HG03025 (cell line): ENCODE results near the gene CYP27A1.
"Not testable (repeated sequence)": the region's sequence is repeated elsewhere in the genome, so short reads cannot be mapped to it uniquely, and the experiment has no call there.

Source experiments
- ATAC-seq: cut with Tn5 transposase; IDR thresholded peaks from one replicate; pipeline ENCODE4 v1.9.1; 2021; ENCODE audit warnings: mild to moderate bottlenecking, moderate library complexity; ENCODE audit not compliant: unreplicated experiment, low FRiP score

CYP27A1 gene

GRCh38 chr2:218829868-218830451 lies 48.0 kb downstream of the CYP27A1 start:
- no peak for ATAC-seq

- no peak for ATAC-seq
Observed at GRCh38 chr2:218830526-218831306, 48.8 kb downstream of the CYP27A1 start.

- ATAC-seq, result no peak
Observed at GRCh38 chr2:218831378-218831990, 49.5 kb downstream of the CYP27A1 start, which contains the start of gene PRKAG3. TSS of gene PRKAG3 (minus strand) at chr2:218831803.

- ATAC-seq, result no peak
Observed at GRCh38 chr2:218832081-218832480, 50.1 kb downstream of the CYP27A1 start.

GRCh38 chr2:218832520-218832919 lies 50.6 kb downstream of the CYP27A1 start:
- no peak for ATAC-seq

GRCh38 chr2:218833023-218833609 lies 51.2 kb downstream of the CYP27A1 start:
- ATAC-seq, result no peak

- ATAC-seq, result no peak
Observed at GRCh38 chr2:218834685-218835084, 52.7 kb downstream of the CYP27A1 start.

GRCh38 chr2:218837495-218837894 lies 55.5 kb downstream of the CYP27A1 start:
- no peak for ATAC-seq

- ATAC-seq, result no peak
Observed at GRCh38 chr2:218839430-218839829, 57.5 kb downstream of the CYP27A1 start.

- ATAC-seq, result no peak
Observed at GRCh38 chr2:218839888-218840287, 57.9 kb downstream of the CYP27A1 start.

- not testable (repeated sequence) for ATAC-seq
Observed at GRCh38 chr2:218844334-218844733, 62.4 kb downstream of the CYP27A1 start.

GRCh38 chr2:218846963-218847362 lies 65.0 kb downstream of the CYP27A1 start:
- not testable (repeated sequence) for ATAC-seq

- ATAC-seq, result no peak
Observed at GRCh38 chr2:218849721-218850120, 67.8 kb downstream of the CYP27A1 start.

- ATAC-seq, result no peak
Observed at GRCh38 chr2:218850796-218851195, 68.8 kb downstream of the CYP27A1 start.

- no peak for ATAC-seq
Observed at GRCh38 chr2:218851286-218851685, 69.3 kb downstream of the CYP27A1 start.

- no peak for ATAC-seq
Observed at GRCh38 chr2:218852911-218853667, 71.1 kb downstream of the CYP27A1 start.

GRCh38 chr2:218853766-218854165 lies 71.8 kb downstream of the CYP27A1 start:
- ATAC-seq, result no peak

- ATAC-seq, result no peak
Observed at GRCh38 chr2:218854860-218855259, 72.9 kb downstream of the CYP27A1 start.

- ATAC-seq, result no peak
Observed at GRCh38 chr2:218855305-218856166, 73.6 kb downstream of the CYP27A1 start.
